ENCODE data around the gene MAP7. TPM values are rescaled to one million over a fixed set of nuclear protein-coding genes. Genes with fewer than 3 reads are reported as not detected.

MAP7 gene
- total and polyA plus RNA-seq, 2 of the 13 experiments (the other 11 are each of a cell fraction or from before 2014, with no cell fraction given), result 0.04 TPM; not detected in 1

- FAIRE-seq (no peak), ATAC-seq (no peak), DNase-seq (ENCODE audit: low spot score) (no peak)
- H3K79me2 ChIP-seq (ENCODE audit: insufficient read depth, low read length), result no peaks in the 10 kb centered on the region
- H3K9ac ChIP-seq (ENCODE audit: insufficient read depth, low read depth, low read length), result no peak overlapping the region
- POLR2A ChIA-PET, result no interaction called here
- H3K27ac ChIP-seq (ENCODE audit: extremely low read length, insufficient read depth, low read length), result no peak overlapping the region
- no peaks in the 10 kb centered on the region for H3K9me3 ChIP-seq (ENCODE audit: low read length)
- 4% methylated on average over 4 of the region's 4 CpGs for WGBS (ENCODE audit: low lambda C conversion rate)
- no peaks in the 10 kb centered on the region for H3K4me1 ChIP-seq (ENCODE audit: insufficient read depth, low read length)
- CTCF ChIA-PET (ENCODE audit: low intra/inter-chr PET ratio, low total read pairs), result no interaction called here
- H3K36me3 ChIP-seq (replicated peaks in 1 of 2; ENCODE audit: control insufficient read depth in 1 of 2, insufficient read depth in 2 of 2, low read length in 2 of 2), result no peaks in the 10 kb centered on the region
- in situ Hi-C loops (cut with HindIII; ENCODE audit: extremely low pct_ligation_motif_present, low pct_unique_long_range_greater_than_20kb), result no loop called here
- no TSS peak for BruUV-seq (replicated peaks)
- no peak overlapping the region for H2AFZ ChIP-seq (ENCODE audit: low read length)
- no peaks in the 10 kb centered on the region for H4K20me1 ChIP-seq (ENCODE audit: insufficient read depth, low read length)
- intact Hi-C loops (cut with micrococcal nuclease; ENCODE audit: unreplicated experiment), result no loop called here
- H3K27me3 ChIP-seq (ENCODE audit: control insufficient read depth in 1 of 2, insufficient read depth in 2 of 2, low read length in 2 of 2), result peaks cover 0 to 7% of the 10 kb centered on the region in 2 experiments; a peak in 1 of 5 replicates
- H3K4me2 ChIP-seq (ENCODE audit: low read depth, low read length), result no peak overlapping the region
- TF ChIP-seq TCF7 (IDR thresholded peaks at IDR 0.05; ENCODE audit: low read depth), result no peak
- TF ChIP-seq MIER3 (CRISPR knock-in tag; IDR thresholded peaks at IDR 0.05; ENCODE audit: borderline replicate concordance), result no peak
- no peak for TF ChIP-seq E2F1 (CRISPR knock-in tag; IDR thresholded peaks at IDR 0.05)
- TF ChIP-seq ZFP82 (CRISPR knock-in tag; IDR thresholded peaks at IDR 0.05; ENCODE audit: borderline replicate concordance), result no peak
- no peak for TF ChIP-seq ZNF205 (CRISPR knock-in tag; IDR thresholded peaks at IDR 0.05)
- no peak for TF ChIP-seq CCDC6 (CRISPR knock-in tag; IDR thresholded peaks at IDR 0.05)
- no peak for TF ChIP-seq MIXL1 (CRISPR knock-in tag; IDR thresholded peaks at IDR 0.05)
- no peak for TF ChIP-seq TP53 (CRISPR knock-in tag; conservative IDR thresholded peaks at IDR 0.05)
- no peak for TF ChIP-seq LCORL (IDR thresholded peaks at IDR 0.05)
- TF ChIP-seq LCORL (CRISPR knock-in tag; IDR thresholded peaks at IDR 0.05), result no peak
- H3K4me3 ChIP-seq (replicated peaks in 1 of 3; ENCODE audit: insufficient read depth in 1 of 3, low read depth in 2 of 3, low read length in 3 of 3), result no peak overlapping the region
Measured at GRCh38 chr6:136523196-136523595, 27.0 kb downstream of the MAP7 start.

GRCh38 chr6:136522636-136523035 is 27.6 kb downstream of the MAP7 start:
- intact Hi-C loops (cut with micrococcal nuclease; ENCODE audit: unreplicated experiment) (no loop called here), in situ Hi-C loops (cut with HindIII; ENCODE audit: extremely low pct_ligation_motif_present, low pct_unique_long_range_greater_than_20kb) (no loop called here)
- ATAC-seq, result no peak
- DNase-seq (ENCODE audit: low spot score), result no peak
- H3K4me1 ChIP-seq (ENCODE audit: insufficient read depth, low read length), result no peaks in the 10 kb centered on the region
- WGBS (ENCODE audit: low lambda C conversion rate), result 17% methylated on average over 3 of the region's 3 CpGs
- H3K79me2 ChIP-seq (ENCODE audit: insufficient read depth, low read length), result no peaks in the 10 kb centered on the region
- no peaks in the 10 kb centered on the region for H4K20me1 ChIP-seq (ENCODE audit: insufficient read depth, low read length)
- H2AFZ ChIP-seq (ENCODE audit: low read length), result no peak overlapping the region
- POLR2A ChIA-PET, result no interaction called here
- H3K36me3 ChIP-seq (replicated peaks in 1 of 2; ENCODE audit: control insufficient read depth in 1 of 2, insufficient read depth in 2 of 2, low read length in 2 of 2), result no peaks in the 10 kb centered on the region
- H3K4me2 ChIP-seq (ENCODE audit: low read depth, low read length), result no peak overlapping the region
- no peak overlapping the region for H3K9ac ChIP-seq (ENCODE audit: insufficient read depth, low read depth, low read length)
- no peak overlapping the region for H3K27ac ChIP-seq (ENCODE audit: extremely low read length, insufficient read depth, low read length)
- FAIRE-seq, result no peak
- no TSS peak for BruUV-seq (replicated peaks)
- H3K4me3 ChIP-seq (replicated peaks in 1 of 3; ENCODE audit: insufficient read depth in 1 of 3, low read depth in 2 of 3, low read length in 3 of 3), result no peak overlapping the region
- CTCF ChIA-PET (ENCODE audit: low intra/inter-chr PET ratio, low total read pairs), result no interaction called here
- 0 out of 5 replicates have a peak, but pooled peaks cover 0 to 7% of the 10 kb centered on the region in 2 experiments for H3K27me3 ChIP-seq (ENCODE audit: control insufficient read depth in 1 of 2, insufficient read depth in 2 of 2, low read length in 2 of 2)
- no peaks in the 10 kb centered on the region for H3K9me3 ChIP-seq (ENCODE audit: low read length)
- TF ChIP-seq SMC3 (IDR thresholded peaks at IDR 0.05; ENCODE audit: low read length) (no peak), KLF6 (CRISPR knock-in tag; IDR thresholded peaks at IDR 0.05) (no peak), AFF4 (CRISPR knock-in tag; IDR thresholded peaks at IDR 0.05) (no peak), BORCS8-MEF2B (CRISPR knock-in tag; IDR thresholded peaks at IDR 0.05) (no peak), TFDP2 (CRISPR knock-in tag; IDR thresholded peaks at IDR 0.05) (no peak), KLF12 (CRISPR knock-in tag; IDR thresholded peaks at IDR 0.05; ENCODE audit: borderline replicate concordance) (no peak)

Measured in HepG2 (cell line).